M059J (cell line): ENCODE results near the gene POT1. TPM values are rescaled to one million over a fixed set of nuclear protein-coding genes. Genes with fewer than 3 reads are reported as not detected.
A peak's percentile ranks its signal among the peaks of the same experiment; 100 is the strongest.

ENCODE experiments used
- DNase-seq: peaks from one replicate; pipeline ENCODE4 v3.0.0-alpha.2; 2012; ENCODE audit warnings: low read depth
- total RNA-seq: library from RNA; depleted of rRNA; stranded (reverse); fragments of >200 nt; shearing (Covaris generic); gene quantifications from 2 replicates; pipeline ENCODE4 v1.2.3, GENCODE V29; 2014

POT1 gene
- total RNA-seq, 1 experiment from 2014 or later = 37.6 TPM

DNA sequence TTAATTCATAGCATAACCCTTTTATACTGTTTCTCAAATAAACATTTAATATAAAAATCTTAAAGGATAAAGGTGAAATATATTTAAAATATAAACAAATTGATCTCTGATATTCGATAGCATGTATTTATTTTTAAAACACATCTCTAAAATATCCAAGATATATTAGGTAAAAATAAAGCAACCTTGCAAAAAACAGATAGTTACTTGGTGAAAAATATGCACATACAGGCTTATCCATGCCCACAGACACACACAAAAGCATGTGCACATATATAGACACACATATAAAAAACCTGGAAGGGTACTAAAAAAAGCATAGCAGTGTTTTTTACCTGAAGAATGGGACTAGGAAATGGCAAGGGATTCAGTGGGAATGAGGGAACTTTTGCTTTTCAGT is 19.8 kb downstream of the POT1 start:
- DNase-seq = no peak

DNA sequence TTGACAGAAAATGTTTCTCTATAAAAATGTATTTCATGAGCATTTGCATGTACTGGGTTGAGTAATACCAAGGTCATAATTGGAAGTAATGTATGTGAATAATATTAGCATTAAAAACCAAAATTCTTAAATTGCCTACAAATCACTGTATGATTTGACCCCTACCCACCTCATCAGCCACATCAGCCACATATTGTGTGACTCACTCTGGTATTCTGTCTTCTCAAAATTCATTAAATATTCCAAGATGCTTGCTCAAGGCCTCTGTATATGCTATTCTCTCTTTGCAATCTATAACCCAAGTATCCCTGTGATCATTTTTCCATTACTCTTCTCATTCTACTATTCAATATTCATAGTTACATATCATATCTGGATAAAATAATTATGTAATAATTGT is 21.4 kb downstream of the POT1 start:
- DNase-seq = peak; percentile 27

DNA sequence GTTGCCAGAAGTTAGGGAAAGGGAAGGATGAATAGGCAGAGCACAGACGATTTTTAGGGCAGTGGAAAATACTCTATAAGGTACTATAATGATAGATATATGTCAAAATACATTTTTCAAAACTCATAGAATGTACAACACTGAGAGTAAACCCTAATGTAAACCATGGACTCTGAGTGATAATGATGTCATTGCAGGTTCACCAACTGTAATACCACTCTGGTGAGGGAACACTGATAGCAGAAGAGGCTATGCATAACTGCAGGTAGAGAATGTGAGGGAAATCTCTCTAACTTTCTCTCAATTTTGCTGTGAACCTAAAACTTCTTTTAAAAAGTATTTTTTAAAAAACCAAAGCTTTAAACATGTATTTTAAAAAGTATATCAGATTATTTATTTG is 22.1 kb downstream of the POT1 start:
- DNase-seq = peak; percentile 2

DNA sequence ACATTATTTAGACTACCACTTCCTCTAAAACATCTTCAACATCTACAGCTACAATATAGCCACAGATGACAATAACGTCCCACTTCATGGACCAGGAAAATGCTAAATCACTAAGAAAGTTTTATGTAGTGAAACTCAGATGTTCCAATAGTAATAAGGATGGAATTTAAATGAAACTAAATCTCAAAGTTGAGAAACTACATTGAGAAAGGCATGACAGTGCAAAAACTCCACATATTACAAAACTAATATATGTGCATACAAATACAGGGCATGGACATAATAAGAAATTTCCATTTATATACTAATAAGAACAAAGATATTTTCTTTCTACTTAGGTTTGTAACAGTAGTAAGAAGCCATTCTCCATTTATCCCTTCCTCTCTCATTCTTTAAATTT is 31.1 kb downstream of the POT1 start:
- DNase-seq = no peak

DNA sequence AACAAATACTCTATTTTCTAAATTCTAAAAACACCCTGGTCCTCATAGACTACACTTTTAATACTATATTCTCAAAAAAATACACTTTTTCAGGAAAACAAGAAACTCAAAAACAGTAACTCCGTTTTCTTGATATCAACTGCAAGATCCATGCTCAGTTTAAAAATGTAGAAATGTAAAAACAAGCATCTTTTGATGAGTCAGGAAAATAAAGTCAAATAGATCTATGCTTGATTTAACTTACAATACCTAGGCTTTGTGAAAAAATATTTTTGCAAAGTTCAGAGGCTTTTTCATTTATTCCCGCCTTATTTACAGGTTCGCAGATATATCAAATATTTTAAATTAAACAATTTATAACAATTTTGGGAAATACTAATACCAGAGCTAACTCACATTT is 33.6 kb downstream of the POT1 start:
- no peak for DNase-seq

DNA sequence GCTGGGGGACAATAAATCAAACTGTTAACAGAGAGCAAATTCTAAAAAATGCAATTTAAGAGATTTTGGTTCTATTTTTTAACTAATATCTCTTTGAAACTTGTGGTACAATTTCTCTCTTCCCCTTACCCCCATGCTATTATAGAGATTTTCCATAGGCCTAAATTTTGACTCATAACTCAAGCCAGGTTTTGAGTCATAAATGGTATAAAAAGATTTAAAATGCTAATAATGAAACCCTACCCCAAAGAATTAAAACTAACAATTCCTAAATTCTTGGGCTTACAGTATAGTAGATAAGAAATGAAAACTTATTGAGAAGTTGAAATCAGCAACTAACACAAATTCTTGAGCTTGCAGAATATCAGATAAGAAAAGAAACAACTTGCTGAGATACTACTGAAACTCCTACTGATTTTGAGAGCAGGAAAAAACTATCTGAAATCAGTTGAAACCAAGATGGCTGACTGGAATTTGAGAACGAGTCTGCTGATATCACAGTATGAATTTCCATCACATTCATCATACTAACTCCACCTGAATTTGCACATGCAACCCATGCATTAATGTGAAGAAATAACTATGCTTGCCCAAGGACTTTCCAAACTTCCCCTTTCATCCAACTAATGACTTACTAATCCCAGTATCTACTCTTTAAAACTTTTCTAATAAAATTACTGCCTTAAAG is 36.3 kb downstream of the POT1 start:
- no peak for DNase-seq

DNA sequence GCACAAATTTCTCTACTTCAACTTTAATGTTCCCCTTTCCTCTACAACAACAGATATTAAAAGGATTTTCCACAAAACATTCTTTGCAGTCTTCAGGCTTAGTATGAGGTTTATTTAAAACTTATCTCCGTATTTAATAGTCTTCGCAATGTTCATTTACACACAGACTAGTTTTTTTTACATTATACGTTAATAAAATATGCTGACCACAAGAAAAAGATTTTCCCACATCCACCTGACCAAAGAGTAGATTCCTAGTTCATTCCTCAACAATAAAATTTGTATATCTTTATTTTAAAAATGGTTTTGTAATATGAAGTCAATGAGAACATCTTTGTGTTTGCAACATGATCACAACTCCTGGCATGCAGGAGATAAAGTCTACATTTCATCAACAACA is 42.4 kb downstream of the POT1 start:
- DNase-seq = no peak

DNA sequence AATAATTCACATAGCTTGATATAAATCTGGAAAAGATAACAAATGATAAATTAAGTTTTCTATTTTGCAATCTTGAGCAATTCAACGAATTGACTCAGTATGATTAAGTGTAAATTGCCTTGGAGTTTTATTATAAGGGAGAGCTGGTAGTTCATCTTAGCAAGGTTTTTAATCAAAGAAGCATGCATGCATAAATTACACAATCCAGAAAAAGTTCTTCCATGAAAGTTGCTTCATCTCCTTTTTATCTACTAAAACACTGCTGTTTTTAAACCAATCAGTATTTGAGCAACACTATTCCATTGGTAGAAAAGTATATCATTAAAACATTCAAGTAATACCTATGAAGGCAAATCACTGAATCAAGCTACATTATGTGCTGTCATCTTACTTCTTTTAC is 47.6 kb downstream of the POT1 start:
- no peak for DNase-seq

DNA sequence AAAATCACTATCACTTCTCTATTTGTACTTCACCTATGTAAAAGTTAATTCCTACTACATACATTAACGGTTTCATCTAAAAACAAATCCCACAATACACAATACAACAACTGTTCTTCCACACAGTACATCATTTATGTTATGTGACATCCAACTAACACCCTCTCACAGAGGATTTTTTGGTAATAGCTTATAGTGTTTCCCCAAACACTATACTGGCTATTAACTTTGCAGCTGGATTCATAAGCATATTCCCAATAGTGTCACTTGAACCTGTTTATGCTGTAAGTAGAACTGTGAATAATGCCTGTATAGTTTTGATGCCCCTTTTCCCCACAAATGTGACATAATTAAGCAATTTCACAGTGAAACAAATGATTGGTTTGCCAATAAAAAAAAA is 49.9 kb downstream of the POT1 start:
- no peak for DNase-seq

DNA sequence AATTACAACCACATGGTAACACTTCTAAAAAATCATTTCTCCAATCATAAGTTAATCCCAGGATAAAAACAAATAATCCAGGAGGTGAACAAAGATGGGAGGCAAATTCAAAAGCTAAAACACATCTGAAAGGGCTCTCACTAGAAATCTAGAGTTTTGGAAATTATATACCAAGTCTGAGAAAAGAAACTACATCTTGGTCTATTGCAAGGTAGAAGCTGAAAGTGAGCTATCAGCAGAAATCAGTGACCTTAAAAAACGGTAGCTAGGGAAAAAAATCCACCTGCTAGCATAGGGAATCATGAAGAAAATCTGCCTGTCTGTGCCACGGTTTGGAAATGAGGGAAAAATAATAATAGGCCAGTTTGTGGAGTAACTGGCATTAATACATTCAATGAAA is 50.5 kb downstream of the POT1 start:
- DNase-seq = no peak

DNA sequence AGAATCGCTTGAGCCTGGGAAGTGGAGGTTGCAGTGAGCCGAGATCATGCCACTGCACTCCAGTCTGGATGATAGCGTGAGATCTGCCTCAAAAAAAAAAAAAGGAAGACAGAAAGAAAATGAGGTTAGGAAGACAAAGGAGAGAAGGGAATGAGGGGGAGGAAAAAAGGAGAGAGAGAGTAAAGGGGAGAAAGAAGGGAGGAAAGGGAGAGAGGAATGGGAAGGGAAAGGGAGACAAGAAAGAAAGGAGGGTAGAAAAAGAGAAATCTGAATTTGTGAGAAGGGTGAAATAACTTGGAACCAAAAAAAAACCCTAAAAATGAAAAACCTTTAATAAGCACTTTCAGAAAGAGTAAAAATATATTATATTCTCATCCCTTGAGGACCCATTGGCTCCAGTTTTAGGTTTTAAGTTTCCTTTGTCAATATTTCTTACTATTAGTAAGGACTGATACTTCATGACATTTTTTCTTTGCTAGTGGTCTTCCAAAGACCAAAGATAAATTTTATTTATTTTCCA is 54.9 kb downstream of the POT1 start:
- DNase-seq = no peak

DNA sequence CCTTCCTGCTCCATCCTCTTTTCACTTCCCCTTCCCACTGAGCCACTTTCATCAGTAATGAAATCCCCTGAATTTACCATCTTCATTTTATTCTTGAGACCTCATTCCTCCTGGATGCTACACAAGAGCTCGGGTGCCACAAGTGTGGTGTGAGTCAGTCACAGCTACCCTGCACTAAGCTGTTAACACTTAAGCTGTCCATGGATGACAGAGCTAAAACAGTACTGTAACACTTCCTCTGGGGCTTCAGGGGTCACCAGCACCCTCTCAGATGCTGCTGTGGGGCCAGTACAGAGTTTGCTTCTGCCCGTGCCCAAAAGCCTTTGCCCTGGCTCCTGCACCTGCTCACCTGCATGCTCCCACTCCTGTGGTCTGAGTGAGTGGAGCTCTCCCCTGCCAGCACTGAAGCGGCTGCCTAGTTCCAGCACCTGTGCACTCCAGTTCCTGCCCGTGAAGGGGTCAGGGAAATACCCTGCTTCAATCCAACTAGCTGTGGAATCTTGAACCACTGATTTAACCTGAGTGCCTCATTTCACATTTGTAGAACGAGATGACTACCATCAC is 71.9 kb downstream of the POT1 start:
- no peak for DNase-seq

DNA sequence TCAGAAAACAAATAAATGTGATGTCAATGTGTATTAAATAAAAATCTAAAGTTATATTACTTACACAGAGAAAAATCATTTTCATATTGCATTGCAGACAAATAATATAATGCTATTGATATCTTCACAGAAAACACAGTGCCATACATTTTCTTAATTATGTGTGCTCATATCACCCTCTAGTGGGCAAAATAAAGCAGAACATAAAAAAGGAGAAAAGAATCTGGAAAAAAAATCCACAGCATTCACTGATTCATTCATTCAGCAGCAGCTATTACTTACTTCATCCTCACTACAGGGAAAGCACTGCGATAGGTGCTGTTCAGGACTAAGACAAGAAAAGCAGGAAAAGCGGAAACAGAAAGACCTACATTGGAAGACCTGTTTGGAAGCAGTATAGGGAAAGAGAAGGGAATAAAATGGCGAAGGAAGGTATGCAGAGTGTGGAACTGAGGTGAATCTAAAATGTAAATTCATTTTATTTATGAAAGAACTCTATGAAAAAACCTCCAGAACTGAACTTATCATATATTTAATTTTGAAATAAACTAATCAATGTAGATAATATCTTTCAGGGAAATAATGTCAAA is 73.2 kb downstream of the POT1 start:
- peak; percentile 39 for DNase-seq

DNA sequence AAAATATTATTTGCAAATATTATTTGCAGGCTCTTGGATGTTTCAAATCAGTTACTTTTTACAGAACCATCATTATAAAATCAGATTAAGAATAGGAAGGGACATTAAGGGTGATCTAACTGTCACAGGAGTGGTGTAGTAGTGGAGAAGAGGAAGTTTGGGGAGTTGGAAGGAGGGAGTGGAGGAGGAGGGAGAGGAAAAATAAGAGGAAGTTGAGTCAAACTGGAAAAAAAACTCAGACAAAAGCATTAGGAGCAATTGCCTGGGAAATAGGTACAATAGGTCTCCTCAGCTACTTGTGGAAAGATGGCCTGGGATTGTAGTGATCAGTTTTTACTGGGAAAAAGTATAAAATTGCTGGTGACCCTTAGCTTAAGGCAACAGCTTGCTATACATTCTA is 86.3 kb downstream of the POT1 start:
- DNase-seq = no peak

DNA sequence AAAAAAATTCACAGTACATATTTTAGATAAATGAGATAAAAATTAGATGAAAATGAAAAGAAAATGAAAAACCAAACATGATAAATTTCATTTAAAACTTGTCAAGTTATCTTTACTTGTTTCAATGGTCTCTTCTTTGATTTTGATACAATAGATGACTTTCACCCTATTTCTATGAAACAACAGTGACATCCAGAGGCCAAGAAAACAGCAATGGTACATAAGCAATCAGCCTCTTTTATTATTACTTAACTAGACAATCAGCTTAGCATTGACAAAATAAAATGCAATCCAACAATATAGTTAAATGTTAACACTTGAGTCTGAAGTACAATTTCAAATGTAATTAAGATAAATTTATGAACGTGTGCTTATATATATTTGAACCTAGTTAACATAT is 89.2 kb downstream of the POT1 start:
- peak; percentile 6 for DNase-seq

DNA sequence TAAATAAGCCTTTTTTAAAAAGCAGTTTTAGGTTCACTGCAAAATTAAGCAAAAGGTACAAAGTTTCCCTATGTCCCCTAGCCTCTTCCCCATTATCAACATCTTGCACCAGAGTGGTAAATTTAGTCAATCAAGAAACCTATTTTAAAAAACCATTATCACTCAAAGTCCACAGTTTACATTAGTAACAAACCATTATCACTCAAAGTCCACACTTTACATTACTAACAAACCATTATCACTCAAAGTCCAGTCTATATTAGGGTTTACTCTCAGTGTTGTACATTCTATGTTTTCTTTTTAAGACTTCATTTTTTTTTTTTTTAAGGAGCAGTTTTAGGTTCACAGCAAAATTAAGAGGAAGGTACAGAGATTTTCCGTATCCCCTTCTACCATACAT is 89.9 kb downstream of the POT1 start:
- no peak for DNase-seq

DNA sequence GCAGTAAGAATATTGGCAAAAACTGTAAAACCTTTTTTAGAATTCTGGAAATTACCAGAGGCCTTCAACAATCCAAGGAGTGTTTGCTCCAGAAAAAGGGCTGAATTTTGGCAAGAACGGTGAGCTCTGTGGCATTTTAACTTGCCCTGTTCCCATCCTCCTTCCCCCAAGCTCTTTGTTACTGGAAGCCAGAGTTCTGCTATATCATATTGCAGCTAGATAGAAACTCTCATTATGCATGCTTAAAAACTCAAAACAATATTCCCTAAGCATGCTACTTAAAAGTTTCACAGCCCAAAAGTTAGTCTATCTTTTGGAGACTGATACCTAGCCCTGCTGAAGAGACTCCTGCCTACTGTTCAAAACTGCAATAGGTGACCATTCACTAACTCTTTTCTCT is 93.5 kb downstream of the POT1 start:
- no peak for DNase-seq

DNA sequence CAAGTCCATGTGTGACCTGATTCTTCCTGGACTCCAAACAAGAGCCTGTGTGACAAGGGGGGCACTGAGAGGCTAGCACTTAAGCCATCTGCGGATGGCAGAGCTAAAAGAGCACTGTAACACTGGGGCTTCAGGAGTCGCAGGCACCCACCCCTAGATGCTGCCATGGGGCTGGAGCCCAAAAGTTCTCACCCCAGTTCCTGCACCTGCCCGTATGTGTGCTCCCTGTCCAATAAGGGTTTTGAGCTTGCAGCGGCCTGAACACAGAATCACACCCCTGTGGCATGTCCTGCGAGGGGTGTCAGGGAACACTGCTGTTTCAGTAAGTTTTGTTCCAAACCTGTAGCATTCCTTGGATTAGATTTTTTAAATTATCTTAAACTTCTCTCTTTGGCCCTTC is 110.8 kb downstream of the POT1 start:
- DNase-seq = no peak

DNA sequence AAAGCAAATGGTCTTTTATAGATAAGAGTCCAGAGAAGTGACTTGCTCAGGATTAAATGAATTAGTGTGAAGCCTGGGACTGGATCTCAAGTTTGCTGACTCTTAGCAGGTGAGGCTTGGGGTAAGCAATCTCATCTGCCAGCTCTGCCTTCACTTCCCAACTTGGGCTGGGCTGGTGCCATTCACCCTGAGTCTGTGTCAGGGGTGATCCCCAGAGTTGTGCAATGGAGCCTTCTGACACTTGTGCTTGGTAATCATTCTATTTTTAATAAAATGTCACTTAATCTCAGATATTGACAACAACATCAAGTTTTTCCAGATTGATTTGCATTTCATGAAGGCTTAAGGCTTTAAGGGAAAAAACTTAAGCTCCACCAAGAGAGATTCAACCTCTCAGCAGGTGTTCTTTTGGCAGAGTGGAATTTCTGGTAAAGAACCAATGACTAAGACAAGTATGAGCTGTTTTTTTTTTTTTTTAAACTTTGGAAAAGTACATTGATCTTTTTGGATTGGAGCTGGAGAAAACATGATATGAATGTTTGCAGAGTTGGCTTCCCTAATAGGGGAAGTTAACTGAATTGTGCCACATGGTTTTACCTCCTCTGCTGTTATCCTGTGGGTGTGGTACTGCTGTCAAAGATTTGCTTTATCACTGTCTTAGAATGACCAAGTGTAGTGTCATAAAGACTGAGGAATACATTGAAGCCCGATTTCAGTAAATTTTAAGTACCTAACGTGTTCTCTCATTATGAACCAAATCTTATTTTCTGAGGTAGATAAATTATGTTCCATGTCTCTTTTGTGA is 115.4 kb downstream of the POT1 start:
- DNase-seq = no peak

DNA sequence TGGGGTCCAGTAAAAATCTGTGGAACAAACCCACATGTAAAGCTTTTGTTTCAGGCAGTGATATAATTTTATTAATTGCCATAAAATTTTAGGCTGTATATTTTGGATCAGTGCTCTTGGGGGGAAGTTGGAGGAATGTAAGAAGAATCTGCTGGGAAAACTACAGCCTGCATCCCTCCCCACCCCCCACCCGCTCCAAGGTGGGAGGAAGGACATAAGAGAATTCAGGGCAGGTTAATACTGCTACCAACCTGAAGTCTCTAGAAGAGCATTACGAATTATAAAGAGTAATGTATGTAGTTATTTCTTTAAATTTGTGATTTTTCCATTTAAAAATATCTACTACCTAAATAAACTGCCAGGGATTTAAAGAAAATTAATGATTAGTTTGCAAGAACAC is 116.9 kb downstream of the POT1 start:
- DNase-seq = no peak

DNA sequence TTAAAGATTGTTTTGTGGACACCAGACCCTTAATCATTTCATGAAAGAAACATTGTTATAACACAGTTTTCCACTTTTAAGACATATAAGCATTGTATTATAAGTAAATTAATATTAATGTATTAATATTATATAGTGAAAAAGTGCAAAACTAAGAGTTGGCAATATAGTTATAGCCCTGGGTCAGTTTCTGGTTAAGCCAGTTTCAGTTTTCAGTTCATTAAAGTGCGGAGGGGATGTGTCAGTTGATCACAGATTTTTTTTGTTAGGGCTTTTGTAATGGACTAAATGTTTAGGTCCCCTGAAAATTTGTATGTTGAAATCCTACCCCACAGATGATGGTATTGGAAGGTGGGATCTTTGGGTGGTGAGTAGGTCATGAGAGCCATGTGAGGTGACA is 118.3 kb downstream of the POT1 start:
- no peak for DNase-seq

DNA sequence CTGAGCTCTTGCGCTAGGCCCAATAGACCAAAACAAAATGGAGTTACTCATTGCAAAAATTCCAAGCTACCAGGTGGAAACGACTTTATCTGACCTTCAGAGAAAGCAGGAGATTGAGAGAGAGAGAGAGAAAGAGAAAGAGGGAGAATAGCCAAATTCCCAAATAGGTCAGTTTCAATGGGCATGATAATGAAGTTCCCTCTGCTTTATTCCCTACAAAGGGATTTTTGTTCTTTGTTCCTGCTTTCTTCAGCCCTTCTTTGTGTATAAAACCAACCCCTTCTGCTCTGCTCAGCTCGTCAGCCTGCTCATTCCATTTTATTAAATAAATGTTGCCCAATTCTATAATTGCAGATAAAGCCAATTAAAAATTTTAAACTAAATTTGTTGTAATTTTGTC is 119.0 kb downstream of the POT1 start:
- no peak for DNase-seq

DNA sequence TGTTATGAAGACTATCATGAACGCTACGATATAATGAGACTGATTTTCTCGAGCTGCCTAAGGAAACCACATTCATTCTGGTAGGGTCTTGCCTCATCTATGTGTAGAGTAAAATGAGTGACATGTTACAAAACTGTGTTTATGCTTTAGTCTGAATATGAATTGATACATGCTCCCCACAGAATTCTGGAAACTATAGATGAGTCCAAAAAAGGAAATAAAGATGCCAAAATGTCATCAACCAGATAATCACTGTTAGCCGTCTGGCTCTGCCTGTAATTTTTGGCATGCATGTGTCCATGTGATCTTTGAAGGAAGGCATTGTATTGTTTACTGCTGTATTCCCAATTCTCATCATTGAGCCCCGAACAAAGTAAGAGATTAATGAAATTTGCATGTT is 121.4 kb downstream of the POT1 start:
- DNase-seq = no peak
